Dedifferentiated amniotic fluid mesenchymal stem cell (primary cell): ENCODE results near the gene OR1F1.
"Not testable (repeated sequence)": the region's sequence is repeated elsewhere in the genome, so short reads cannot be mapped to it uniquely, and the experiment has no call there.

Experiments used
- DNase-seq: peaks from one replicate; pipeline ENCODE4 v3.0.0-alpha.2; 2016; ENCODE audit errors: extremely low spot score

OR1F1 gene

DNA sequence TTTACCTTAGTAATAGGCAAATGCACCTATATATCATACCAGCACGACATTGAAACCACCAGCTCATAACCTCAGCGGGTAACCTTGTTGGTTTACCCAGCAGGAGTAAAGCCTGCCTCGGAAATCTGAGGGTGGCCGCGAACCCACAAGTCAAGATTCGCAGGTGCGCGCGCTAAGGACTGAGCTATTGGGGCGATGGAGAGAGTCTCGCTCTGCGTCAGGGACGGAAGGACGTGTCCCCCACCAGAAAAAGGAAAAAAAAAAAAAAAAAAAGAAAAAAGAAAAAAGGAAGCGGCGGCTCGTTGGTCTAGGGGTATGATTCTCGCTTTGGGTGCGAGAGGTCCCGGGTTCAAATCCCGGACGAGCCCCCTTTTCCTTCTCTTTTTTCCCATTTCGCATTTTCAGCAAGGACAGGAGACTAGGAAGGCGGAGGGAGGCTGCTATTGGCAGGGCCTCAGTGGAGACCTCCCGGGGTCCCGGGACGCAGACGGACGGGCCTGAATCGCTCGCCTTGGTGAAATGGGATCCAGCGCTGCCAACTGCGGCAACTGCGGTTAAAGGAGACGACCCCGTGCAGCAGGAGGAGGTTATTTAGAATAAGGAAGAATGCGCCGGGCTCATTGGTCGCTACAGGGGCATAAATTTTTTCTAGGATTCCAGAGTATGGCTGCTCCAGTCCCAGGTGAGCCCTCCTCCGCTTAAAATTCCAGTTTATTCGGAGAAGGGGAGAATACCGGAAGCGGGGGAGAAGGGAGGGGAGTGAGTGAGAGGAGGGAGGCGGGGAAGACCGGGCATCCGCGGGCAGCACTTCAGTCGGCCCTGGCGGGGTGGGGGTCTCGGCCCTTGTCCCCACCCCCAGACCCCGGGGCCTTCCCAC lies at the start of gene OR1F1:
TSS of gene OR1F1 (plus strand) at position 407 of the 877 bp plus-strand sequence.
- no peak for DNase-seq

- DNase-seq = no peak
These were observed 49.7 kb upstream of the OR1F1 start for GRCh38 chr16:3138342-3138741.

- no peak for DNase-seq
These were observed 49.1 kb upstream of the OR1F1 start for GRCh38 chr16:3138823-3139426.

DNA sequence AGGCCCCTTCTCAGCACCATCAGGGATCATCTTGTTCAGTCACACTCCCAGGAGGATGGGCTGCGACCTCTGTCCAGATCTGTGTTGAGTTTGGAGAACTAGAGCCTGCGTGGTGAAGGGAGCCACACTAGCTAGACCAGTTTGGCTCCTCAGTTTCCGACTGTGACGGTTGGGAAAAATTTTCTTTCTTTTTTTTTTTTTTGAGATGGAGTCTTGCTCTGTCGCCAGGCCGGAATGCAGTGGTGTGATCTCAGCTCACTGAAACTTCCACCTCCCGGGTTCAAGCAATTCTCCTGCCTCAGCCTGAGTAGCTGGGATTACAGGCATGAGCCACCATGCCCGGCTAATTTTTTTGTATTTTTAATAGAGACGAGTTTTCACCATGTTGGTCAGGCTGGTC lies 48.4 kb upstream of the OR1F1 start:
- not testable (repeated sequence) for DNase-seq

GRCh38 chr16:3140603-3141427 lies 47.2 kb upstream of the OR1F1 start:
- DNase-seq = no peak

DNA sequence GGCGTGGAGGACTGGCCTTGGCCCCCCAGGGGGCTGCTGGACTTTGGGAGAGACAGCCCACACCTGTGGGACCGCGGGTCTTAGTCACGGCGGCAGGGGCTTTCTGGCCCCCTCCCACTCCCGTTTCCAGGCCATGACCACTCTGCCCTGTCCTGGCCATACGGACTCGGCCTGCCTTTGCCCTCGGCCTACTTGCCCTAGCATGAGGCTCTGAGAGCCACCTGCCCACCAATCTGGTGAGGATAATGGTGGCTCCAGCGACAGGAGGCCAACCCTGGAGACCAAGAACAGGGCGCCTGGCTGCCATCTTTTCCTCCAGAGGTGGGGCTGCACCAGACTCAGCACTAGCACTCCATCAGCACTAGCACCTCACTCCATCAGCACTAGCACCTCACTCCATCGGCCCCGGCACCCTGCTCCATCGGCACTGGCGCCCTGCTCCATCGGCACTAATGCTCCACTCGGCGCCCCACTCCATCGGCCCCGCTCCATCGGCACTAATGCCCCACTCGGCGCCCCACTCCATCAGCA lies 46.2 kb upstream of the OR1F1 start:
- DNase-seq = no peak

DNA sequence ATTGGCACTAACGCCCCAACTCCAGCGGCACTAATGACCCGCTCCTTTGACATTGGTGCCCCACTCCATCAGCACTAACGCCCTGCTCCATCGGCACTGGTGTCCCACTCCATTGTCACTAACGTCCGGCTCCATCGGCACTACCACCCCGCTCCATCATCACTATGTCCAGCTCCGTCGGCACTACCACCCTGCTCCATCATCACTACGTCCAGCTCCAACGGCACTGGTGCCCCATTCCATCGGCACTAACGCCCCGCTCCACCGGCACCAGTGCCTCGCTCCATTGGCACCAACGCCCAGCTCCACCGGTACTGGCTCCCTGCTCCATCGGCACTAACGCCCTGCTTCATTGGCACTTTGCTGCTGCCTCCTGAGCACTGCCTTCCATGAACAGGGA lies 45.7 kb upstream of the OR1F1 start:
- DNase-seq = no peak

GRCh38 chr16:3142770-3143169 lies 45.2 kb upstream of the OR1F1 start:
- DNase-seq = no peak

GRCh38 chr16:3143189-3143588 lies 44.8 kb upstream of the OR1F1 start:
- no peak for DNase-seq

DNA sequence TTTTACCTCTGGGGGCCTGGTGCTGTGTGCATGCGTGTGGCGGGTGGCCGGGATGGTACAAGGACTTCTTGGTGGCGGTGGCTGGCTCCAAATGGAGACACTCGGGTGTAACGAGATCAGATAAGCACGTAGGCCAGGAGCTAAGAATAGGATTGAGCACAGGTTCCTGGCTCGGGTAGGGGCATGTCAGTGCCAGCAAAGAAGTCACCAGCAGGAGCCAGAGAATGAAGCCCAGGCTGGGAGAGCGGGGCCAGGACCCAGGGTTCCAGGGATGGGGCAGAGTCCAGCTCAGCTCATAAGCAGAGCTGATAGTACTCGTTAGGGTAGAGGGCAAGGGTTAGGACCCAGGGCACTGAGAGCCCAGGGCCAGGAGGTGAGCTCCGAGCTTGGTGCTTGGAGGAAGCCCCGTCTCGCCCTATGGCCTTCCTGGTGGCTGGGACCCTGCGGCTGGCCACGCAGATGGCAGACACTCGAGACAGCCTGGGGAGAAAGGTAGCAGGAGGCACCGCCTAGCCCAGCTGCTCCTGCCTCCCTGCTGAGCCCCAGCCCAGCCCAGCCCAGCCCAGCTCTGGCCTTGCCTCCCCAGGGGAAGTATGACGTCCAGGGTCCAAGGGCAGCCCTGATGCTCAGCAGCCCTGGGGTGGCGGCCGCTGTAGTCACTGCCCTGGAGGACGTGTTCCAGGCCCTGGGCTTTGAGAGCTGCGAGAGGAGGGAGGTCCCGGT lies 44.2 kb upstream of the OR1F1 start:
- DNase-seq = no peak

DNA sequence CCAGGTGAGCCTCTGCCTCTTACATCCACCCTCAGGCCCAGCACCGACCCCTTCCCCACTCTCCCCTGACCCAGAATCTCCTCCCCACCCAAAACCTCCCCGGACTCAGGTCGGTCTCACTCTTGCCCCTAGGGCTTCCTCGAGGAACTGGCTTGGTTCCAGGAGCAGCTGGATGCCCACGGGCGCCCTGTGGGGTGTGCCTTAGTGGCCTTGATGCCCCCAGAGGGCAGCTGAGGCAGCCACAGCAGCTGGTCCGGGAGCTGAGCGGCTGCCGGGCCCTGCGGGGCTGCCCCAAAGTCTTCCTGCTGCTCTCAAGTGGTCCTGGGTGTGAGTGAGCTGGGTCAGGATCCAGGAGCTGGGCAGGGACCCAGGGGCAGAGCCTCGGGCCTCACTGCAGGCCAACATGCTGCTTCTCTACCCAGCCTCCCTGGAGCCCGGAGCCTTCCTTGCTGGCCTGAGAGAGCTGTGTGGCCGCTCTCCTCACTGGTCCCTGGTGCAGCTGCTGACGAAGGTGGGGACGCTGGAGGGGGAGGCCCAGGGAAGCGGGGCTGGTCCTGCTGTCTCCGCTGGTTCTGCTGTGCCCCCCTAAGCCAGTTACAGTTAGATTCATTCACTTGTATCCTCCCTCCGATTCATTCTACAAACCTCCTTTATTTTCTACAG lies 43.6 kb upstream of the OR1F1 start:
- no peak for DNase-seq

GRCh38 chr16:3145151-3145550 lies 42.9 kb upstream of the OR1F1 start:
- no peak for DNase-seq

- DNase-seq = no peak
These were observed 42.3 kb upstream of the OR1F1 start for GRCh38 chr16:3145660-3146059.

DNA sequence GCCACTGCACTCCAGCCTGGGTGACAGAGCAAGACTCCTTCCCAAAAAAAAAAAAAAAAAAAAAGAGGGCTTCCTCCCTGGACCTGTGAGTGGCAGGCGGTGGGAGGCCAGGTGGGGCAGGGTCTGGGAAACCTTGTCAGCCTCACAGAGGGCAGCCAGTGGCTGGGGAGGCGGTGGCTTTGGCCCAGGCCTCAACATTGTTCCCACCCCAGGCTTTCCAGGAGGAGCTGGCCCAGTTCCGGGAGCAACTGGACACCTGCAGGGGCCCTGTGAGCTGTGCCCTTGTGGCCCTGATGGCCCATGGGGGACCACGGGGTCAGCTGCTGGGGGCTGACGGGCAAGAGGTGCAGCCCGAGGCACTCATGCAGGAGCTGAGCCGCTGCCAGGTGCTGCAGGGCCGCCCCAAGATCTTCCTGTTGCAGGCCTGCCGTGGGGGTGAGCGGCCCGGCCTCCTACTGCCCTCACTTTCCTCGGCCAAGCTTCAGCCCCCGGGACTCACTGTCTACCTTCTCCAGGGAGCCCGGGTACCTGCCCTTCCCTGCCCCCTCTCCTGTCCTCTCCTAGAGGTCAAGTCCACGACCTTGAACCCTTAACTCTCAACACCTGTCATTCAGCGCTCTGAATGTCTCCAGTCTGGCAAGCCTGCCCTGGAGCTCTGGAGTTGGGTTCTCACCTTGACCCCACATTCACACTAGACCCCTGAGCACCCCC lies 40.8 kb upstream of the OR1F1 start:
- DNase-seq = no peak

DNA sequence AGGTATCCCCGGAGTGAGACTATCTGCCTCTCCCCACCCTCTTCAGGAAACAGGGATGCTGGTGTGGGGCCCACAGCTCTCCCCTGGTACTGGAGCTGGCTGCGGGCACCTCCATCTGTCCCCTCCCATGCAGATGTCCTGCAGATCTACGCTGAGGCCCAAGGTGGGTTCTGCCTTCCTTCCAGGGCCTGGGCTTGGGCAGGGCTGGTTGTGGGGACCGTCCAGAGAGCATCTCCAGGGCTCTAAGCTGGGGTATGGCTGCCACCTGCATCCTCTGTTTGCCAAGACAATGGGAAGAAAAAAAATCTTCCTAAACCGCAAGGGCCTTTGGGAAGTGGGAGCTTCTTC lies 40.3 kb upstream of the OR1F1 start:
- DNase-seq = no peak

- no peak for DNase-seq
These were observed 39.5 kb upstream of the OR1F1 start for GRCh38 chr16:3148256-3149192.

DNA sequence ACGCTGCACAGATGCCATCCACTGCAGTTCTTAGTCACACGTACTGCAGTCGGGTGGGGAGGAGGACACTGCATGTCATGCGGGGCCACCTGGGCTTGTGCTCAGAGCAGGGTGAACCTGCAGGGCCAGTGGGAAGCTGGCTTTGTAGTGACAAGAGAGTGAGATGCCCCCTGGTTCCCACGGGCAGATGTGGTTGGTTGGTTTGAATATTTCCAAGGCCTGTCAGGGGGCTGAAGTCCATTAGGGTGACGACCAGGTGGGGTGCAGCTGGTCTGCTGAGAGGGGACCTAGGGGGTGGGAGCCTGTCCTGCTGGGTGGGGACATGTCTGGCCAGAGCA lies 38.8 kb upstream of the OR1F1 start:
- DNase-seq = no peak

- DNase-seq = no peak
These were observed 38.2 kb upstream of the OR1F1 start for GRCh38 chr16:3149630-3150345.
